H1 (cell line): Measurements from ENCODE around the gene C12orf56. TPM values are rescaled to one million over a fixed set of nuclear protein-coding genes. Genes with fewer than 3 reads are reported as not detected.

Experiments used
- CTCF ChIA-PET: fragments of 300-600 bp; sonication (Branson Sonifier 250); formaldehyde crosslinking; loops from one replicate; lab custom pipeline; 2021; ENCODE audit not compliant: partially characterized antibody; lab: Charles Lee
- POLR2A ChIA-PET: fragments of 300-600 bp; sonication (Branson Sonifier 250); formaldehyde crosslinking; loops from one replicate; lab custom pipeline; 2021; ENCODE audit warnings: inconsistent platforms; ENCODE audit not compliant: partially characterized antibody; lab: Charles Lee
- DNase-seq, 2 experiments: peaks; one replicate each; pipeline versions ENCODE4 v3.0.0 to v3.0.0-alpha.2; 2010 to 2022; ENCODE audit warnings: low spot score in 2 of 2, low read depth in 1 of 2, mixed read lengths in 1 of 2
- FAIRE-seq: peaks from 2 replicates; lab custom pipeline; 2011; peaks lifted over from hg19 to GRCh38; lab: Jason Lieb, UNC
- H2AFZ ChIP-seq: 2 replicates; pipeline ENCODE4 v1.8.1; 2012; ENCODE audit warnings: low read length, inconsistent platforms
- H2AK5ac ChIP-seq: 2 replicates; pipeline ENCODE4 v1.6.1; 2013; ENCODE audit warnings: low read depth, low read length
- H2BK120ac ChIP-seq: replicated peaks from 2 replicates; pipeline ENCODE3; 2013; ENCODE audit warnings: low read depth, low read length, inconsistent platforms
- H2BK12ac ChIP-seq: 2 replicates; pipeline ENCODE4 v1.6.1; 2013; ENCODE audit warnings: low read depth, low read length
- H2BK15ac ChIP-seq: 2 replicates; pipeline ENCODE4 v1.6.1; 2013; ENCODE audit warnings: low read length
- H2BK20ac ChIP-seq: 2 replicates; pipeline ENCODE4 v1.6.1; 2013; ENCODE audit warnings: low read length
- H2BK5ac ChIP-seq: 2 replicates; pipeline ENCODE4 v1.6.1; 2013; ENCODE audit warnings: low read depth, low read length
- H3K14ac ChIP-seq: 2 replicates; pipeline ENCODE4 v1.6.1; 2013; ENCODE audit warnings: inconsistent platforms; ENCODE audit not compliant: insufficient read length
- H3K18ac ChIP-seq: 2 replicates; pipeline ENCODE4 v1.6.1; 2013; ENCODE audit warnings: low read length; ENCODE audit errors: extremely low read depth
- H3K23ac ChIP-seq: 2 replicates; pipeline ENCODE4 v1.6.1; 2013; ENCODE audit warnings: inconsistent platforms; ENCODE audit not compliant: insufficient read length
- H3K23me2 ChIP-seq: 2 replicates; pipeline ENCODE4 v1.6.1; 2013; ENCODE audit warnings: low read depth, low read length
- H3K27ac ChIP-seq: 2 replicates; pipeline ENCODE4 v1.6.1; 2011; ENCODE audit warnings: low read depth, low read length, inconsistent platforms
- H3K27me3 ChIP-seq, 4 experiments: replicated peaks in 1 of 4; 1 replicate in 1 of 4; 2 replicates in 3 of 4; pipeline versions ENCODE4 v1.6.1 to v1.8.1; 2011 to 2013; ENCODE audit warnings: low read length in 3 of 4, mild to moderate bottlenecking in 3 of 4, inconsistent platforms in 2 of 4, mixed read lengths in 2 of 4, moderate library complexity in 1 of 4; ENCODE audit not compliant: control insufficient read depth in 3 of 4, insufficient read depth in 3 of 4; ENCODE audit errors: extremely low read depth in 1 of 4
- H3K36me3 ChIP-seq, 4 experiments: 2 replicates each; pipeline versions ENCODE4 v1.6.1 to v1.8.1; 2011 to 2013; ENCODE audit warnings: mild to moderate bottlenecking in 4 of 4, low read length in 3 of 4, moderate library complexity in 2 of 4, control low read depth in 1 of 4, inconsistent platforms in 1 of 4; ENCODE audit not compliant: insufficient read depth in 4 of 4, control insufficient read depth in 2 of 4
- H3K4ac ChIP-seq: replicated peaks from 2 replicates; pipeline ENCODE3; 2013; ENCODE audit warnings: low read length, low read depth, mixed read lengths, inconsistent platforms; ENCODE audit not compliant: insufficient read length
- H3K4me1 ChIP-seq, 4 experiments: replicated peaks in 1 of 4; 1 replicate in 1 of 4; 2 replicates in 3 of 4; pipeline versions ENCODE4 v1.6.1 to v1.8.1; 2011 to 2013; ENCODE audit warnings: low read length in 3 of 4, inconsistent platforms in 2 of 4, mixed read lengths in 1 of 4; ENCODE audit not compliant: insufficient read depth in 4 of 4, control insufficient read depth in 3 of 4
- H3K4me2 ChIP-seq, 2 experiments: 2 replicates each; pipeline versions ENCODE4 v1.6.1 to v1.8.1; 2011 to 2013; ENCODE audit warnings: low read depth in 2 of 2, low read length in 2 of 2, control low read depth in 1 of 2, inconsistent platforms in 1 of 2, mild to moderate bottlenecking in 1 of 2; ENCODE audit not compliant: insufficient read depth in 1 of 2
- H3K4me3 ChIP-seq, 4 experiments: fragments of 200-600, 300-600 bp in 1 of 4; sonication (generic), shearing (Covaris generic), sonication (Bioruptor Twin) in 1 of 4; 2 replicates each; pipeline versions ENCODE4 v1.5.1 to v1.8.1; 2011 to 2016; ENCODE audit warnings: low read length in 4 of 4, low read depth in 3 of 4, control low read depth in 2 of 4, inconsistent platforms in 2 of 4, mild to moderate bottlenecking in 2 of 4, mixed read lengths in 1 of 4, moderate library complexity in 1 of 4; ENCODE audit not compliant: insufficient read depth in 2 of 4; ENCODE audit errors: extremely low read depth in 1 of 4
- H3K56ac ChIP-seq: replicated peaks from 2 replicates; pipeline ENCODE3; 2013; ENCODE audit warnings: low read depth, mild to moderate bottlenecking, mixed read lengths, low read length, inconsistent platforms; ENCODE audit not compliant: insufficient read length
- H3K79me1 ChIP-seq: 2 replicates; pipeline ENCODE4 v1.6.1; 2013; ENCODE audit warnings: low read depth, low read length, control low read depth
- H3K79me2 ChIP-seq, 2 experiments: 2 replicates each; pipeline versions ENCODE4 v1.6.1 to v1.8.1; 2012 to 2013; ENCODE audit warnings: low read length in 2 of 2, mild to moderate bottlenecking in 2 of 2, inconsistent platforms in 1 of 2; ENCODE audit not compliant: insufficient read depth in 2 of 2, control insufficient read depth in 1 of 2
- H3K9ac ChIP-seq, 4 experiments: replicated peaks in 1 of 4; 1 replicate in 1 of 4; 2 replicates in 3 of 4; pipeline versions ENCODE4 v1.6.1 to v1.8.1; 2011 to 2013; ENCODE audit warnings: low read depth in 3 of 4, low read length in 3 of 4, control low read depth in 2 of 4, mild to moderate bottlenecking in 2 of 4, moderate library complexity in 2 of 4, inconsistent platforms in 1 of 4; ENCODE audit errors: extremely low read depth in 1 of 4
- H3K9me3 ChIP-seq, 2 experiments: 2 replicates each; pipeline versions ENCODE4 v1.6.1 to v1.8.1; 2012 to 2013; ENCODE audit warnings: mild to moderate bottlenecking in 2 of 2, moderate library complexity in 2 of 2, control low read depth in 1 of 2, inconsistent platforms in 1 of 2, low read depth in 1 of 2, low read length in 1 of 2, mixed read lengths in 1 of 2; ENCODE audit not compliant: insufficient read depth in 2 of 2
- H4K20me1 ChIP-seq, 2 experiments: replicated peaks in 1 of 2; 2 replicates each; pipeline versions ENCODE3 to v1.8.1; 2011 to 2013; ENCODE audit warnings: inconsistent platforms in 2 of 2, low read length in 2 of 2, mild to moderate bottlenecking in 1 of 2; ENCODE audit not compliant: insufficient read depth in 2 of 2, control insufficient read depth in 1 of 2
- H4K5ac ChIP-seq: 2 replicates; pipeline ENCODE4 v1.6.1; 2013; ENCODE audit warnings: low read length, low read depth, mixed read lengths, inconsistent platforms; ENCODE audit not compliant: insufficient read length
- H4K8ac ChIP-seq: 2 replicates; pipeline ENCODE4 v1.8.0; 2013; ENCODE audit warnings: mild to moderate bottlenecking, moderate library complexity, low read length, inconsistent platforms; ENCODE audit not compliant: insufficient read depth; ENCODE audit errors: extremely low read depth
- H4K91ac ChIP-seq: replicated peaks from 2 replicates; pipeline ENCODE3; 2013; ENCODE audit warnings: low read length, mixed read lengths, inconsistent platforms; ENCODE audit not compliant: insufficient read length
- CTBP2 ChIP-seq: IDR thresholded peaks from 2 replicates; pipeline ENCODE4 v1.7.0; 2011; ENCODE audit warnings: borderline replicate concordance, mild to moderate bottlenecking, moderate library complexity, mixed read lengths, low read length; ENCODE audit not compliant: insufficient read depth, insufficient read length
- GABPA ChIP-seq: IDR thresholded peaks from 2 replicates; pipeline ENCODE4 v1.6.1; 2011; ENCODE audit warnings: mild to moderate bottlenecking, low read length, moderate library complexity, borderline replicate concordance; ENCODE audit not compliant: insufficient read depth
- POLR2A ChIP-seq, 2 experiments: IDR thresholded peaks; 1 replicate in 1 of 2; 2 replicates in 1 of 2; pipeline ENCODE4 v1.6.1; 2011; ENCODE audit warnings: low read depth in 2 of 2, low read length in 2 of 2, mild to moderate bottlenecking in 2 of 2; ENCODE audit errors: control extremely low read depth in 1 of 2
- POLR2AphosphoS5 ChIP-seq: IDR thresholded peaks from 2 replicates; pipeline ENCODE4 v1.6.1; 2011; ENCODE audit warnings: low read depth, low read length
- SAP30 ChIP-seq: fragments of 300-600 bp; sonication (generic); IDR thresholded peaks from 2 replicates; pipeline ENCODE4 v1.7.1; 2012; ENCODE audit warnings: low read length, moderate library complexity, mild to moderate bottlenecking, inconsistent platforms; ENCODE audit not compliant: insufficient read depth, insufficient replicate concordance
- SP4 ChIP-seq: IDR thresholded peaks from 2 replicates; pipeline ENCODE4 v1.6.1; 2012; ENCODE audit warnings: low read length, inconsistent platforms
- TCF12 ChIP-seq: IDR thresholded peaks from 2 replicates; pipeline ENCODE4 v1.6.1; 2011; ENCODE audit warnings: low read depth, mild to moderate bottlenecking, low read length
- TEAD4 ChIP-seq: IDR thresholded peaks from 2 replicates; pipeline ENCODE4 v1.6.1; 2012; ENCODE audit warnings: low read depth, low read length, inconsistent platforms, mixed read lengths
- WGBS, 2 experiments: shearing (Covaris generic) in 1 of 2; methylation state at CpG; one replicate each; pipeline versions ENCODE4 v1.1.6 to v1.1.7; 2013 to 2015; ENCODE audit warnings: low lambda C conversion rate in 2 of 2, mixed read lengths in 2 of 2, inconsistent platforms in 1 of 2, low coverage in 1 of 2, missing lambda C conversion rate in 1 of 2; ENCODE audit not compliant: insufficient replicate concordance in 2 of 2, insufficient coverage in 1 of 2, insufficient read length in 1 of 2; ENCODE audit errors: extremely low coverage in 1 of 2, missing lambda C conversion rate in 1 of 2; 5-methylcytosine and 5-hydroxymethylcytosine counted together
- polyA plus RNA-seq, 7 experiments: library from polyadenylated mRNA; depleted of rRNA in 3 of 7; stranded (reverse) in 5 of 7; unstranded in 2 of 7; fragments of >200 nt in 5 of 7; fragments of 200-250 nt in 2 of 7; gene quantifications; 1 replicate in 5 of 7; 2 replicates in 1 of 7; 4 replicates in 1 of 7; pipeline versions ENCODE4 v1.2.1 to v1.2.3, GENCODE V29; 2011 to 2013; ENCODE audit warnings: missing spikeins in 2 of 7, mixed read lengths in 2 of 7
- total RNA-seq: library from RNA; stranded (reverse); fragmentation: NEBNext Ultra II Directional; extraction: Animal tissue kit (Norgen Biotek cat#: 25700); gene quantifications from 2 replicates; pipeline ENCODE4 v1.2.1, GENCODE V29; 2021

C12orf56 gene
- total and polyA plus RNA-seq, 2 of the 8 experiments (the other 6 are each of a cell fraction or from before 2014, with no cell fraction given), result 1.1 to 2.9 TPM

DNA sequence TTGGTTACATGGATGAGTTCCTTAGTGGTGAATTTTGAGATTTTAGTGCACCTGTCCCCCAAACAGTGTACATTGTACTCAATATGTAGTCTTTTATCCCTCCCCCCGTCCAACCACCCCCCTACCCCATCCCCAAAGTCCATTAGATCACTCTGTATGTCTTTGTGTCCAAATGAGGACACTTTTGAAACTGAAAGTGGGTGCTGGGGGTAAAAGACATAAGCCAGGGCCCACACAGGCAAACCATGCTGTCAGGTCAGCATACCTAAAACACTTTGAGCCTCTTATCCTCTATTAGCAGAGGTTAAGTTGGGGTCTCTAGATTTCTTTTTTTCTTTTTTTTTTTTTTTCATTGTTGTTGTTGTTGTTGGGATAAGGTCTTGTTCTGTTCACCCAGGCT lies 137.2 kb downstream of the C12orf56 start:
- no peak overlapping the region for H3K27ac ChIP-seq
- H3K4me2 ChIP-seq, result no peak overlapping the region
- no peaks in the 10 kb centered on the region for H3K27me3 ChIP-seq
- H3K23me2 ChIP-seq, result no peaks in the 10 kb centered on the region
- peaks cover 0 to 2% (median 0%) of the 10 kb centered on the region in 4 experiments; a peak in 1 of 7 replicates for H3K4me1 ChIP-seq
- H3K56ac ChIP-seq, result no peak overlapping the region
- H2BK5ac ChIP-seq, result no peak overlapping the region
- no peak overlapping the region for H3K18ac ChIP-seq
- no peak overlapping the region for H2AK5ac ChIP-seq
- H4K20me1 ChIP-seq, result no peaks in the 10 kb centered on the region
- H2BK12ac ChIP-seq, result no peak overlapping the region
- H3K14ac ChIP-seq, result no peak overlapping the region
- DNase-seq, result no peak
- H4K8ac ChIP-seq, result no peak overlapping the region
- 67% methylated on average over 1 of the region's 1 CpG; no CpG with 5 or more reads in 1 of the 2 experiments for WGBS, 2 experiments
- no peaks in the 10 kb centered on the region for H3K9me3 ChIP-seq
- H3K79me1 ChIP-seq, result no peaks in the 10 kb centered on the region
- no peak overlapping the region for H3K9ac ChIP-seq
- no peak for FAIRE-seq
- no peaks in the 10 kb centered on the region for H3K79me2 ChIP-seq
- H4K5ac ChIP-seq, result no peak overlapping the region
- CTCF ChIA-PET, result interaction anchor here (2.0 to 5.0 kb wide), 2 partner anchors 409 to 428 kb away, joined by 8 to 33 read pairs; partner anchors contain the start of gene SRGAP1
- POLR2A ChIA-PET, result no interaction called here
- no peak overlapping the region for H4K91ac ChIP-seq
- no peak overlapping the region for H2AFZ ChIP-seq
- no peak overlapping the region for H2BK20ac ChIP-seq
- no peak overlapping the region for H3K4ac ChIP-seq
- no peak overlapping the region for H3K23ac ChIP-seq
- H2BK15ac ChIP-seq, result no peak overlapping the region
- TF ChIP-seq CTBP2 (no peak), SAP30 (no peak), TCF12 (no peak), POLR2A (IDR thresholded peaks at IDR 0.05; ENCODE audit: control extremely low read depth in 1 of 2, low read depth in 2 of 2, low read length in 2 of 2) (no peak), GABPA (no peak), TEAD4 (no peak), POLR2AphosphoS5 (no peak), SP4 (no peak)
- H3K4me3 ChIP-seq, result no peak overlapping the region
- no peak overlapping the region for H2BK120ac ChIP-seq
- no peaks in the 10 kb centered on the region for H3K36me3 ChIP-seq
